HEK293 (cell line): ENCODE data around the gene RFNG.
A peak's percentile ranks its signal among the peaks of the same experiment; 100 is the strongest.

Experiments used
- BCL11B ChIP-seq: fragments of 450-650 bp; formaldehyde crosslinking; IDR thresholded peaks from 2 replicates; pipeline ENCODE4 v1.5.1; 2016; ENCODE audit warnings: low read depth, missing biosample characterization, missing genetic modification characterization
- EGR2 ChIP-seq: fragments of 450-650 bp; formaldehyde crosslinking; IDR thresholded peaks from 2 replicates; pipeline ENCODE4 v1.5.1; 2016; ENCODE audit warnings: low read depth, missing biosample characterization, missing genetic modification characterization
- GLIS2 ChIP-seq: fragments of 450-650 bp; formaldehyde crosslinking; IDR thresholded peaks from 2 replicates; pipeline ENCODE4 v1.5.1; 2016; ENCODE audit warnings: missing biosample characterization, missing genetic modification characterization
- HIC1 ChIP-seq: fragments of 450-650 bp; formaldehyde crosslinking; IDR thresholded peaks from 2 replicates; pipeline ENCODE4 v1.5.1; 2016; ENCODE audit warnings: missing biosample characterization, missing genetic modification characterization
- KLF16 ChIP-seq: fragments of 450-650 bp; formaldehyde crosslinking; IDR thresholded peaks from 2 replicates; pipeline ENCODE4 v1.5.1; 2017; ENCODE audit warnings: missing biosample characterization, missing genetic modification characterization
- KLF8 ChIP-seq: fragments of 450-650 bp; formaldehyde crosslinking; IDR thresholded peaks from 2 replicates; pipeline ENCODE4 v1.5.1; 2016; ENCODE audit warnings: missing biosample characterization, missing genetic modification characterization
- PATZ1 ChIP-seq: fragments of 450-650 bp; formaldehyde crosslinking; IDR thresholded peaks from 2 replicates; pipeline ENCODE4 v1.5.1; 2016; ENCODE audit warnings: missing biosample characterization, missing genetic modification characterization
- SCRT1 ChIP-seq: fragments of 450-650 bp; formaldehyde crosslinking; IDR thresholded peaks from 2 replicates; pipeline ENCODE4 v1.5.1; 2016; ENCODE audit warnings: missing biosample characterization, missing genetic modification characterization, borderline replicate concordance
- SP7 ChIP-seq: fragments of 450-650 bp; formaldehyde crosslinking; IDR thresholded peaks from 2 replicates; pipeline ENCODE4 v1.5.1; 2016; ENCODE audit warnings: missing biosample characterization, missing genetic modification characterization
- ZBTB48 ChIP-seq: fragments of 450-650 bp; formaldehyde crosslinking; IDR thresholded peaks from 2 replicates; pipeline ENCODE4 v1.5.1; 2016; ENCODE audit warnings: missing biosample characterization, missing genetic modification characterization
- ZFP41 ChIP-seq: fragments of 450-650 bp; formaldehyde crosslinking; IDR thresholded peaks from 2 replicates; pipeline ENCODE4 v1.5.1; 2016; ENCODE audit warnings: missing biosample characterization, missing genetic modification characterization, borderline replicate concordance
- ZNF138 ChIP-seq: fragments of 450-650 bp; formaldehyde crosslinking; IDR thresholded peaks from 2 replicates; pipeline ENCODE4 v1.5.1; 2016; ENCODE audit warnings: missing biosample characterization, missing genetic modification characterization, borderline replicate concordance
- ZNF155 ChIP-seq: fragments of 450-650 bp; formaldehyde crosslinking; IDR thresholded peaks from 2 replicates; pipeline ENCODE4 v1.5.1; 2016; ENCODE audit warnings: missing biosample characterization, missing genetic modification characterization
- ZNF18 ChIP-seq: fragments of 450-650 bp; formaldehyde crosslinking; IDR thresholded peaks from 2 replicates; pipeline ENCODE4 v1.5.1; 2016; ENCODE audit warnings: missing biosample characterization, missing genetic modification characterization
- ZNF221 ChIP-seq: fragments of 450-650 bp; formaldehyde crosslinking; IDR thresholded peaks from 2 replicates; pipeline ENCODE4 v1.5.1; 2017; ENCODE audit warnings: missing biosample characterization, missing genetic modification characterization, borderline replicate concordance
- ZNF248 ChIP-seq: fragments of 450-650 bp; formaldehyde crosslinking; IDR thresholded peaks from 2 replicates; pipeline ENCODE4 v1.5.1; 2017; ENCODE audit warnings: missing biosample characterization, missing genetic modification characterization
- ZNF292 ChIP-seq: fragments of 450-650 bp; formaldehyde crosslinking; IDR thresholded peaks from 2 replicates; pipeline ENCODE4 v1.5.1; 2016; ENCODE audit warnings: low read depth, missing biosample characterization, missing genetic modification characterization, borderline replicate concordance
- ZNF324 ChIP-seq: fragments of 450-650 bp; formaldehyde crosslinking; IDR thresholded peaks from 2 replicates; pipeline ENCODE4 v1.5.1; 2016; ENCODE audit warnings: missing biosample characterization, missing genetic modification characterization
- ZNF354C ChIP-seq: fragments of 450-650 bp; formaldehyde crosslinking; IDR thresholded peaks from 2 replicates; pipeline ENCODE4 v1.5.1; 2016; ENCODE audit warnings: missing biosample characterization, missing genetic modification characterization, low read depth, borderline replicate concordance
- ZNF398 ChIP-seq: fragments of 450-650 bp; formaldehyde crosslinking; IDR thresholded peaks from 2 replicates; pipeline ENCODE4 v1.5.1; 2017; ENCODE audit warnings: missing biosample characterization, missing genetic modification characterization
- ZNF501 ChIP-seq: fragments of 450-650 bp; formaldehyde crosslinking; IDR thresholded peaks from 2 replicates; pipeline ENCODE4 v1.5.1; 2016; ENCODE audit warnings: missing biosample characterization, missing genetic modification characterization
- ZNF530 ChIP-seq: fragments of 450-650 bp; formaldehyde crosslinking; IDR thresholded peaks from 2 replicates; pipeline ENCODE4 v1.5.1; 2016; ENCODE audit warnings: low read depth, missing biosample characterization, missing genetic modification characterization
- ZNF560 ChIP-seq: fragments of 450-650 bp; formaldehyde crosslinking; IDR thresholded peaks from 2 replicates; pipeline ENCODE4 v1.5.1; 2017; ENCODE audit warnings: missing biosample characterization, missing genetic modification characterization, borderline replicate concordance
- ZNF600 ChIP-seq: fragments of 450-650 bp; formaldehyde crosslinking; IDR thresholded peaks from 2 replicates; pipeline ENCODE4 v1.5.1; 2016; ENCODE audit warnings: missing biosample characterization, missing genetic modification characterization
- ZNF610 ChIP-seq: fragments of 450-650 bp; formaldehyde crosslinking; IDR thresholded peaks from 2 replicates; pipeline ENCODE4 v1.5.1; 2016; ENCODE audit warnings: missing biosample characterization, missing genetic modification characterization, borderline replicate concordance
- ZNF629 ChIP-seq: fragments of 450-650 bp; formaldehyde crosslinking; IDR thresholded peaks from 2 replicates; pipeline ENCODE4 v1.5.1; 2017; ENCODE audit warnings: missing biosample characterization, missing genetic modification characterization
- ZNF660 ChIP-seq: fragments of 450-650 bp; IDR thresholded peaks from 2 replicates; pipeline ENCODE4 v1.5.1; 2018; ENCODE audit warnings: missing biosample characterization, mild to moderate bottlenecking, missing genetic modification characterization
- ZNF704 ChIP-seq: fragments of 450-650 bp; formaldehyde crosslinking; IDR thresholded peaks from 2 replicates; pipeline ENCODE4 v1.5.1; 2016; ENCODE audit warnings: missing biosample characterization, missing genetic modification characterization
- ZSCAN4 ChIP-seq: fragments of 450-650 bp; formaldehyde crosslinking; IDR thresholded peaks from 2 replicates; pipeline ENCODE4 v1.5.1; 2017; ENCODE audit warnings: missing biosample characterization, missing genetic modification characterization

Gene RFNG

GRCh38 chr17:82019690-82020571, 31.7 kb downstream of the RFNG start (continued):
- no peak for TF ChIP-seq ZNF530
- no peak for TF ChIP-seq ZNF704
- 0 out of 2 replicates have a peak, but pooled peaks have one; percentile 45 for TF ChIP-seq EGR2 (tag by site-specific recombination)
- TF ChIP-seq KLF8 = 0 out of 2 replicates have a peak, but pooled peaks have one; percentile 41
- peak; percentile 81; the same call in 1 of the 2 replicates for TF ChIP-seq ZNF600 (tag by site-specific recombination)
- TF ChIP-seq PATZ1 (tag by site-specific recombination) = peak; percentile 44; the same call in 1 of the 2 replicates
- TF ChIP-seq KLF16 (tag by site-specific recombination) = no peak
- peak; percentile 81 for TF ChIP-seq GLIS2 (tag by site-specific recombination)
- TF ChIP-seq ZNF629 (tag by site-specific recombination) = peak; percentile 7; the same call in 1 of the 2 replicates
- peak; percentile 71 for TF ChIP-seq BCL11B
- TF ChIP-seq ZNF292 (tag by site-specific recombination) = no peak
- TF ChIP-seq ZNF610 (tag by site-specific recombination) = no peak
- TF ChIP-seq ZNF354C (tag by site-specific recombination) = no peak
- 0 out of 2 replicates have a peak, but pooled peaks have one; percentile 14 for TF ChIP-seq ZNF660 (tag by site-specific recombination)
- no peak for TF ChIP-seq ZNF138 (tag by site-specific recombination)
- TF ChIP-seq ZNF155 (tag by site-specific recombination) = no peak
- TF ChIP-seq ZSCAN4 (tag by site-specific recombination) = no peak
- TF ChIP-seq ZNF18 (tag by site-specific recombination) = no peak
- TF ChIP-seq ZFP41 (tag by site-specific recombination) = no peak
- no peak for TF ChIP-seq ZNF324
- no peak for TF ChIP-seq ZNF398 (tag by site-specific recombination)
- no peak for TF ChIP-seq ZNF221
- no peak for TF ChIP-seq SCRT1 (tag by site-specific recombination)
- TF ChIP-seq ZNF248 (tag by site-specific recombination) = no peak
- TF ChIP-seq ZBTB48 (tag by site-specific recombination) = peak; percentile 33; the same call in 1 of the 2 replicates
- no peak for TF ChIP-seq SP7 (tag by site-specific recombination)
- TF ChIP-seq ZNF560 (tag by site-specific recombination) = no peak
- TF ChIP-seq HIC1 (tag by site-specific recombination) = peak; percentile 70
- no peak for TF ChIP-seq ZNF501 (tag by site-specific recombination)
